ENCODE results near the gene WDR20. TPM values are rescaled to one million over a fixed set of nuclear protein-coding genes. Genes with fewer than 3 reads are reported as not detected.

Gene WDR20
- polyA plus RNA-seq, 3 donors = 6.8 to 17.8 (median 8.8) TPM

DNA sequence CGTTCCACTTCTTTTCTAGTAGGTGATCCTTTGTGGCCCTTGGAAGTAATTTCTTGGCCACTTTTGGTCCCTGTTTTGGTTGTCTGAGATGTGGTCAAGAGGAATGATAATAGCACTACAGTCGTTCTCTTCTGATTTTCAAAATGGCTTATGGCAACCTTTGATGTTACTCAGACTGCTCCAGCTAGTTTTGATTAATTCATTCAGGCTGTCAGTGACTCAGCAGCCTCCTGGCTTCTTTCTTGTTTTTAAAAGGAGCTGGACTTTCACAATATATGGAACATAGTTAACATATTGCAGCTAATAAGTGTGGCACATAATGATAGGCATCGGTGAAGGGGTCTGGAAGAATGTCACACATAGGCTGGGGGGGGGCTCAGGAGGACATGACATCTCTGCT, 47.3 kb downstream of the WDR20 start:
- 48 to 65% (median 62%) methylated on average over 3 of the region's 3 CpGs for WGBS, 3 donors
- H3K27ac ChIP-seq (ENCODE audit: low read depth, low read length) = no peak overlapping the region

DNA sequence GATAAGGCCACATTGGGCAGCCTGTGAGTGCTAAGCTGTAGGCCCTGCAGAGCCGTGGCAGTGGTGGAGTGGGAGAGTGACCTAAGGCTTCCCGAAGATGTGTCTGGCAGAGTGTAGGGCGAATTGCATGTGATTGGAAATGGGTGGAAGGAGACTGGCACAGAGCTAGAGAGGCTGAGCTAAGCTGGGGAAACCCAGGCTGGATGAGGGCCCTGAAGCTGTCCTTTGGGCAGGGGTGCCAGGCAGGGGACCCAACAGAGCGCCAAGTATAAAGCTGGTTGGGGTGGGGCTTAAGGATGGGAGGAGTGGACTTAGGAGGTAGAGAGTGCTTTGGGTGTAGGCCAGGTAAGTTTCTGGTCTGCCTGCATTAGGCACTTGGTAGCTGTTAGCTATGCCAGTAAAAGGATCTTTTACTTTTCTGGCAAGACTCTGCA, 47.9 kb downstream of the WDR20 start:
- H3K27ac ChIP-seq (ENCODE audit: low read depth, low read length) = no peak overlapping the region
- 71 to 81% (median 79%) methylated on average over 4 of the region's 4 CpGs for whole genome bisulfite sequencing, 3 donors

DNA sequence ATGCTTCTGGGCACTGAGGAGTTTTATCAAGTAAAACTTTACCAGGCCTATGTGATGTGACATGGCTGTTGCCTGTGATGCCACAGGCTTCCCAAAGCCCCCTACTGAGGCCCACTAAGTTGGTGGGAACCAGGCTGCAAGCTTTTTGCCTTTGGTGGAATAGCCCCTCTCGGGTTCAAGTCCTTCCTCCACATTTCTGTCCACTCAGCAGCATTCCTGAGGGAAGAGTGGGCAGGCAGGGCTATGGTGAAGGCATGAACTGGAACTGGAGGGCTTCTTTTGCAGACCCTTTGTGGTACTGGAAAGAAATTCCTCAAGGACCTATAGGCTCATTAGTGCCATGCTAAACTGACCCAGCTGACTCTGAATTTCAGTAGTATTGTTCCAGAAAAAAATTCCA, 48.5 kb downstream of the WDR20 start:
- H3K27ac ChIP-seq (ENCODE audit: low read depth, low read length) = no peak overlapping the region
- WGBS, 3 donors = 85 to 91% (median 86%) methylated on average over 1 of the region's 1 CpG

DNA sequence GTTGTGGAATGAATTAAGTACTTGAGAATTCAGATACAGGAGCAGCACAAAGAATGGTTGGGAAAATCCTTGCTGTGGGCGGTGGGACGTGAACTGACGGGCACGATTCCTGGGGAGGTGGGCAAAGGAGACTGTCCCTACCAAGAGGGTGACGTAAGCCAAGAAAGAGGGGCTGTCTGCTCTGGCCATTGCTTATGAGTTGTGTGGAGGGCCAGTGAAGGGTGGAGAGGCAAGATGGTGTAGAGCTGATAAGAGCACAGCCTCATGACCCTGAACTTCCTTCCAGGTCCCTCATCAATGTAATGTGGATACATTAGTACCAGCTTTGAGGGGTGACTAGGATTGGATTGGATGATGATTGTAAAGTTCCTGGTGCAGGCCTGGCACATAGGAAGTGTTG, 50.2 kb downstream of the WDR20 start:
- no peak overlapping the region for H3K27ac ChIP-seq (ENCODE audit: low read depth, low read length)
- whole genome bisulfite sequencing, 3 donors = 96 to 97% (median 97%) methylated on average over 5 of the region's 5 CpGs

DNA sequence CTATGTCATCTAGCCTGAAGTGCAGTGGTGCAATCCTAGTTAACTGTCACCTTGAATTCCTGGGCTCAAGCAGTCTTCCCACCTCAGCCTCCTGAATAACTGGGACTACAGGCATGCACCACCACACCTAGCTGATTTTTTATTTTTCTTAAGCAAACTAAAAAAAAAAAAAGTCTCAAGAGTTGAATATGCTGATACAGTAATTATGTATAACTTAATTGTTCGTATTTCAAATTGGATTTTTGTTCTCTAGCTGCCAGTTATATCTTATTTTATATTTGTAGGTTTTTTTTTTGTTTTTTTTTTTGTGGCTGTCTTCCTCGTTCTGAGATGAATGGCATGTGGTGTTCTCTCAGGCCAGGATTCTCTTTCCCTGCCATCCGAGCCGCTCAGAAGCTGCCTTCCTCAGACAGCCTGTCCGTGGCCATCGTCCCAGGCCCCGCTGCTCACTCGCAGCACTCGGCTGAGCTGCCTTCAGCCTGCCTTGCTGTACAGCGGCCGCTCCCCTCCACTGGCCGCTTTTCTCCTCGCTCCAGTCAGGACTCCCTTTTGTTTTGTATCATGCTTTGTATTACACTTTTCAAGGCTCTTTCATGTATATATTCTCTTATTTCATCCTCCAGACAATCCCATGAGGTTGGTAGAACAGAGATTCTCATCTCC, 53.3 kb downstream of the WDR20 start:
- WGBS, 3 donors = 87 to 93% (median 88%) methylated on average over 13 of the region's 13 CpGs
- H3K27ac ChIP-seq (ENCODE audit: low read depth, low read length) = no peak overlapping the region

DNA sequence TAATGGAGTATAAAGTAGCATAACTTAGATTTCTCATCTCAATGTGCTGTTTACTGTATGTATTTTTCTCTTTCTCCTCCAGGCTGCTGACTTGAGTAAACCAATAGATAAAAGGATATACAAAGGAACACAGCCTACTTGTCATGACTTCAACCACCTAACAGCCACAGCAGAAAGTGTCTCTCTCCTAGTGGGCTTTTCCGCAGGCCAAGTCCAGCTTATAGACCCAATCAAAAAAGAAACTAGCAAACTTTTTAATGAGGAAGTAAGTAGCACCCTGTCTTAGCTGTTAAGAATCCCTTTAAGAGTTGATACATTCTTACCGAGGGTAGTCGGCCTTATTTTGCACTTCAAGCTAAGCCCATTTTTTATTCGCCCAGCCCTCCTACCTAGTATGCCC, 55.2 kb downstream of the WDR20 start:
- 70 to 82% (median 76%) methylated on average over 4 of the region's 4 CpGs for WGBS, 3 donors
- H3K27ac ChIP-seq (ENCODE audit: low read depth, low read length) = no peak overlapping the region

DNA sequence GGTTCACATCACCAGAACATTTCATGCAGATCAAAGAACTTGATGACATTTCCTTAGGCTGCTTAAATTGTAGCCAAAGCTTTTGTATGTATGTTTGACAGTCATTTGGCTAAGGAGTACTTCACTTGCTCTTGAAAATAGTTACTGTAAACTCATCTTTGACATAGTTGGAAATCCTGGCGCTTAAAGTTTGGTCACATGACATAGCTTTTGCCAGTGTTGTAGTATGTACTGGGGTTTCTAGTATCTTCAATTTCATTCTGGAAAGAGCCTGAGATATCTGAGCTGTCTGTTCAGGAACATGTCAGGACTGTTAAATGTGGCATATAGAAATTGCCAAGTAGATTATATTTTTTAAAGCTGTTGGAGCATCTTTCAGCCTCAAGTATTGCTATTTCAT, 55.7 kb downstream of the WDR20 start:
- no peak overlapping the region for H3K27ac ChIP-seq (ENCODE audit: low read depth, low read length)
- 59 to 82% (median 62%) methylated on average over 1 of the region's 1 CpG for WGBS, 3 donors

DNA sequence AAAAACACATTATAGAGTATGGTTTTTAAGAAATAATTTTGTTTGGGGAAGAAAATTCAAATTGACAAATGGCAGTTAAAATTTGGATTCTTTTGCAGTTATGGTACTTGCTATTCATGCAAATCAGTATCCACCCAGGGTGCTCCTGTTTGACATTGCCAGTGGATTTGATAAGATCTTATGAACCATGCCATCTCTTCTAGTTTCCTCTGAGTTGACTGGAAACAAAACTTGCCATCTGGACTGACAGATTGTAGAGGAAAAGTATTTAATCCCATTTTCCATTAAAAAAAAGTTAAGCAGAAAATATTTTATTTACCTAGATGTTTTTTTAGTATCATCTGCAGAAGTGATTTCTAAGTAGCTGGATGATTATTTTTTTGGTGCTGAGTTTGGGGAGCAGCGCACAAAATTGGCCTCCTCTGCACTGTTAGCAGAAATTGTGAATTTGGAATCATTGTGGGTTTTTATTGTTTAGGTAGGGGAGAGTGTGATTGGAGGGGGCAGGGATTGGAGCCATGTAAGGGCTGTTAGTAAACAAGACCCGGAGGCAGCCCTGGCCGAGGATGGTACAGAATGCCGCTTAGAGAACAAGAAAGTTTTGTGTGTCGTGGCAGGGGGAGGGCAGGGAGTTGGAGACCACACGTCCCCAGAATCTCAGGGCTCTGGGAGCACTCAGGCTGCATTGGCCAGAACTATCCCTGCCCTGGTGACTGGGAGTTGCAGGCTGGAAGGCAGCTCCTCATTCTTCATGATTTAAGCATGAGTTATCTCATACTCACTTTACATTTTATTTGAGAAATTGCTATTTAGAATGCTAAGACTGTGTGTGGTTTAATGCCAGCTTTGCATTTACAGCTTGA, 56.6 kb downstream of the WDR20 start:
- 84 to 94% (median 88%) methylated on average over 6 of the region's 6 CpGs for WGBS, 3 donors
- H3K27ac ChIP-seq (ENCODE audit: low read depth, low read length) = no peak overlapping the region

DNA sequence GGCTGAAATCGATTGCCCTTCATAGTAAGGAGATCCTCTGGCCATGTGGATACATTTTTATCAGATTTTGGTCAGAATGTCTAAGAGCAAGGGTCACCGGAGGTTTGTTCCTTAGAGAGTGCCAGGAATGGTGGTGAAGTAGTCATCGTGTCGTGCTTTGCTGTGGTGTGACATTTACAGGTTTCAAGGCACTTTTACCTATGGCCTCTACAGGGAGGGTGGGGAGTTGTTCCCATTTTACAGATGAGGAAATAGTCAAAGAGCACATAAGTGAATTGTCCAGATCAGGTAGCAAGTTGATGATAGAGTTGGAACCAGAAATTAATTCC, 57.2 kb downstream of the WDR20 start:
- H3K27ac ChIP-seq (ENCODE audit: low read depth, low read length) = no peak overlapping the region
- 68 to 85% (median 78%) methylated on average over 4 of the region's 4 CpGs for WGBS, 3 donors

DNA sequence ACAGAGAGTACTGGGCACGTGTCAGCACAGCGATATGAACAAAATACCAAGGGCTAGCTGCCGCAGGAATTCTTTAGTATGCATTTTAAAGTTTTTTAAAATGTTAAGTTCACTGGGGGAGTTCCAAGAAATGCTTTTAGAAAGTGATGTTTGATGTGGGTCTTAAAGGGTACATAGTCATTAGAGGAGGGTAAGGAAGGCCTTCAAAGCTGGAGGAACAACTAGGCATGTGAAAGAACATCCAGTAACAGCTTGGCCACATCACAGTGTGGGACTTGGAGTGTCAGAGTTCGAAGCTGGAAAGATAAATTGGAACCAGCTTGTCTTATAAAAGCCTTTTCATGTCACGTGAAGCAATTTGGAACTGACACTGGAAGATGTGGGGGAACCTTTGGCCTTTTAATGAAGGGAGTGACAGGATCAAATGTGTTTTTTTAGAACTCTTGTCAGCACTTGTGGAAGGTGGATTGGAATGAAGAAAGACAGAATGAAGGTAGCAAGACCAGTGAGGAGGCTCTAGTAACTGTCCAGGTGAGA, 57.7 kb downstream of the WDR20 start:
- H3K27ac ChIP-seq (ENCODE audit: low read depth, low read length) = no peak overlapping the region
- WGBS, 3 donors = 74 to 85% (median 76%) methylated on average over 5 of the region's 5 CpGs

DNA sequence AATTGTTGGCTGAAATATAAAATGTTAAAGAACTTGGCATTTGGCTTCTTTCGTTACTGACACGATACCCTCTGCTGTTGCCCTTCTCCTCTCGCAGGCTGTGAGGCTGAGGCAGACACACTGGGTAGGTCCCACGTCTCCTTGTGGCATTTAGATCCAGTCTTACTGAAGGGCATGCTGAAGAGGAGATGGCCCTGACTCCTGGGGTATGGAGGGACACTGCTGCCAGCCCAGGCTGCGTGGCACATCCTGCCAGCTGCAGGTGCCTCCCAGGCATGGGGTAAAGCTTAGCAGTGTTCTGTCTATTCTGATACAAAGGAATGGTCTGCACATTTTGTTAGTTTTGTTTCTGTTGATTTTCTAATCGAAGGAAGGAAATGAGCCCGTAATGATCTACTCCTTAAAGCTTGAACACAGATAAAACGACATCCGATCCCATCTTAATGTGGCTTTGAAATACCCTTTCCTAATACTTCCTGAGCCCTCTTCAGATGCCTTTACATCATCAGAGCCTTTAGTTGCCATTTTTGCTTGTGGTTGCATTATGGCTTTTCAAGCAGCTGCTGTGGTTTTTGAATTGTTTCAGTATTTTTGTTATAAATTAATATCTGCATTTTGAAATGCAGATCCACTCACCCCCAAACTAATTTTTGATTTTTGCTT, 61.1 kb downstream of the WDR20 start:
- 57 to 81% (median 74%) methylated on average over 9 of the region's 9 CpGs for WGBS, 3 donors
- H3K27ac ChIP-seq (ENCODE audit: low read depth, low read length) = no peak overlapping the region

DNA sequence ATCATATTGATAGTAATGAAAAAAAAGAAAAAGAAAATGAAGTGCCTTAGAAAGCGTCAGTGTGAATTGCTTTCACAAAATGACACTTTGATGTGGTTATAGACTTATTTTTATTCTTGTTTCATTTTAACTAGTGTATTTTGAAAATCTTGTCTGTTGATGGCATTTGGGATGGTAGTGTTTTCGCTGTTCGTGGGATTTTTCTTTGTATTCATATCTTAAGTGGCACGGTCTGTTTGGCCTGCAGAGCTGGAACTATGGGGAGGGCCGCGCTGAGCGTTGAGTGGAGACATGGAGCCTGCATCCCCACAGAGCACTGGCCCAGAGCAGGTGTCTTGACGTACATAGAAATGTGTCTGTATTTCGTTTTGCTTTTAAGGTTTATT, 61.6 kb downstream of the WDR20 start:
- 80 to 93% (median 87%) methylated on average over 9 of the region's 9 CpGs for WGBS, 3 donors
- no peak overlapping the region for H3K27ac ChIP-seq (ENCODE audit: low read depth, low read length)

DNA sequence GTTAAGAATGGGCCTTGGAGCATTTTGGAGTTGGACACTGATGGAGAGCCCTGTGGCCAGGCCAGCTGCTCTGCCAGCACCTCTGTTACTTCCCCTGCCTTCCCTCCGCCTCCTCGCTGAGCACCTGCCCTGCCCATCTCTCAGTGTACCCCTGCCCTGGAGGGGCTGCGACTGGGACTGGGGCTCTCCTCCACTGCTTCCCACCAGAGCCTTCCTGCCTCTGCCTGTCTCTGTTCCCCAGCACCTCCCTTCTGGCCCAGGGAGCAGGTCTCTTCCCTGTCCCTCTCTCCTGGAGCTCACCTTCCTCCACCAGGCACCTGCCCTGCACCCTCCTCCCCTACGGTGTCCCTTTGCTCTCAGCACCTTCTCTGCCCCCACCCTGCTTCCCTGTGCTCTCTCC, 62.1 kb downstream of the WDR20 start:
- WGBS, 3 donors = 74 to 90% (median 84%) methylated on average over 4 of the region's 4 CpGs
- no peak overlapping the region for H3K27ac ChIP-seq (ENCODE audit: low read depth, low read length)

DNA sequence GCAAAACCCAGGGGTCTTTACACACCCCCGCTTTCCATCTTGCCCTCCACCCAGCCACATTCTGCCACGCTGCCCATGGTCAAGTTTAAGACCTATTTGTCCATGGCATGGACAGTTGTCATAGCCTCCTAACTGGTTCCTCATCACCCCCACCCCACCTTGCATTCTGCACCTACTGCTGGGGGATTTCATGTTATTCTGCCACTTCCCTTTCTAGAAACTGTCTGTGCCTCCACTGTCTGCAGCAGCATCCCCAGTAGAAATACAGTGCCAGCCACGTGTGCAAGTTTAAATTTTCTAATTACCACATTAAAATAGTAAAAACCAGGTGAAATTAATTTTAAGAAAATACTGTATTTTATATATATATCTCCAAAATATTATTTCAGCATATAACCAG, 63.2 kb downstream of the WDR20 start:
- no peak overlapping the region for H3K27ac ChIP-seq (ENCODE audit: low read depth, low read length)
- 79 to 92% (median 80%) methylated on average over 3 of the region's 3 CpGs for WGBS, 3 donors

DNA sequence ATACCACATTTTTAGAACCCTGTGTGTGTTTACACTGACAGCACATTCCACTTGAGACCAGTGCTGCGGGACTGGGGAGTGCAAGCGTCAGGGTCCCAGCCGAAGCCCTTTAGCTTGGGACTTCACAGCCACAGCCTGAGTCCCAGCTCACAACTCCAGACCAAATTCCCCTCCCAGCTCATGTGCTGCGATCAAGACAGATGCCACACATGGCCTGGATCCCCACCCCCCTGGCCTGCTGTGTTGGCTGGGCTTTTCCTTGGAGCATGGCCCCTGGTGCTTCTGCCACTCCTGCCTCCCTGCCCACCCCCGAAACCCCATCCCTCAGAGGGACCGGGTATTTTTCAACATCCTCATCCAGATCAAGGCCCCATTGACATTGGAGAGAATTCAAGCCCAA, 63.7 kb downstream of the WDR20 start:
- no peak overlapping the region for H3K27ac ChIP-seq (ENCODE audit: low read depth, low read length)
- 80 to 84% (median 81%) methylated on average over 6 of the region's 6 CpGs for WGBS, 3 donors

DNA sequence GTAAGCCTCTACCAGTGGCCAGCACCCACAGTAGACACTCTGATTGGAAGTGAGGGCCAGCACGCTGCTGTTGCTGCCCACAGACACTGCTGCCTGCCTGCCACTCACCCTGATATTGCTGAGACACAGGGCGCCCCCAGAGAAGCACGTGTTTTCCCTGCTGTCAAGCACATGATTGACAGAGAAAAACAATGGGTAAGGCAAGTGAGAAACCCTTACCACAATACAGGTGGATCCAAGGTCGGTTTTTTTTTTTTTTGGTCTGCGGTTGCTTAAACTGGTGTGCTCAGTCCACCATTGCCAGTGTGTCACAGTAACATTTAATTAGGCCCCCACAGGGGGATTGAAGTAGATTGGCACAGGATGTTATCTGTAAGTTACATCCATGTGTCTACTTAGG, 65.9 kb downstream of the WDR20 start:
- H3K27ac ChIP-seq (ENCODE audit: low read depth, low read length) = no peak overlapping the region
- WGBS, 3 donors = 42 to 92% (median 84%) methylated on average over 5 of the region's 5 CpGs

DNA sequence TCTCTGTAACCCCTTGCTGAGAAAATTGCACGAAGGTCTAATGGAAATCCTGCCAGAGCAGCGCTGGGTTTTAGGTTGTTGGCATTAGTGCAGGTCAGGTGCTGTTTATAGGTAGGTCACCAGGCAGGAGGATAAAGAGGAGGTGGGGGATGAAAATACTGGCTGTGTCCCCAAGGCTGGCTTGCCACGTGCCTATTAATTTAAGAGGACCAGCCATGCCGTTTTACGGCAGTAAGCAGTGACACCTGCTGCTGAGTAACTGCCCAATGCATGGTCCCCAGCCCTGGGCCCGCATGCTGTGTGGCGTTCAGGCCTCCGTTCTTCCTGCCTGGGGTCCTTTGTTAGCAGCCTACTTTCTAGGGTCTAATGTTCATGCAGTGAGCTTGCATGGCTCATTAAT, 67.2 kb downstream of the WDR20 start:
- WGBS, 3 donors = 54 to 91% (median 86%) methylated on average over 8 of the region's 8 CpGs
- no peak overlapping the region for H3K27ac ChIP-seq (ENCODE audit: low read depth, low read length)

DNA sequence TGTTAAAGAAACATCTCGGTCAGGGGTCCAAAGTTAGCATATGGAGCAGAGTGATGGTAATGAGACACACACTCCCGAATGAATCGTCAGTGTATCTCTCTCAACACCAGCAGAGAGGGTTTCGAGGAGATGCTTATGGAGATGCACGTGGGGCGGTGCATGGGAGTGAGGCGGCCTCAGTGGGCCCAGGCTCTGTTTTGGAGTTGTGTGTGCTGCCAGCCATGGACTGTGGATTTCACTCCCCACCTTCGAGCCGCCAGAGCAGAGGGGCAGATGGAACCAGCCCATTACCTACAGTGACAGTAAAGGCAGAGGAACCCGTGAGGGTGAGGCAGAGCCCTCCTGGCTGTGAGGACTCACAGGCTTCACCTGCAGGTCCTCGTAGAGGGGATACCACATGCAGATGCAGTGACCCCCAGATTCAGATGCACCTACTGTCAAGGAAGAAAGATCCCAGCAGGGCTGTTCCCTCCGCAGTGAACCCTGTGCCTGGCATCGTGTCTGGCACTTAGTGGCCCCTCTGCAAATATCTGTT, 68.2 kb downstream of the WDR20 start:
- WGBS, 3 donors = 92 to 95% (median 93%) methylated on average over 13 of the region's 13 CpGs
- H3K27ac ChIP-seq (ENCODE audit: low read depth, low read length) = no peak overlapping the region

DNA sequence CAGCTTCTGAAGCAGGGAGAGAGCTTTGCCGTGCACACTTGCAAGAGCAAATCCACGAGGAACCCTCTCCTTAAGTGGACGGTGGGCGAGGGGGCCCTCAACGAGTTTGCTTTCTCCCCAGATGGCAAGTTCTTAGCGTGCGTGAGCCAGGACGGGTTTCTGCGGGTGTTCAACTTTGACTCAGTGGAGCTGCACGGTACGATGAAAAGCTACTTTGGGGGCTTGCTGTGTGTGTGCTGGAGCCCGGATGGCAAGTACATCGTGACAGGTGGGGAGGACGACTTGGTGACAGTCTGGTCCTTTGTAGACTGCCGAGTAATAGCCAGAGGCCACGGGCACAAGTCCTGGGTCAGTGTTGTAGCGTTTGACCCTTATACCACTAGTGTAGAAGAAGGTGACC, 69.0 kb downstream of the WDR20 start:
- WGBS, 3 donors = 92 to 95% (median 95%) methylated on average over 17 of the region's 17 CpGs
- no peak overlapping the region for H3K27ac ChIP-seq (ENCODE audit: low read depth, low read length)

Data from adipose tissue (tissue), 3 donors.